Suppressor macrophage treated with lipopolysaccharide for 1 hour (primary cell): ENCODE measurements around the gene HAO2.
"Not testable (repeated sequence)": the region's sequence is repeated elsewhere in the genome, so short reads cannot be mapped to it uniquely, and the experiment has no call there.

ENCODE experiments used
- DNase-seq, 3 donors: peaks; one replicate each; pipeline ENCODE4 v3.0.0-alpha.2; 2020 to 2022

The HAO2 gene

DNA sequence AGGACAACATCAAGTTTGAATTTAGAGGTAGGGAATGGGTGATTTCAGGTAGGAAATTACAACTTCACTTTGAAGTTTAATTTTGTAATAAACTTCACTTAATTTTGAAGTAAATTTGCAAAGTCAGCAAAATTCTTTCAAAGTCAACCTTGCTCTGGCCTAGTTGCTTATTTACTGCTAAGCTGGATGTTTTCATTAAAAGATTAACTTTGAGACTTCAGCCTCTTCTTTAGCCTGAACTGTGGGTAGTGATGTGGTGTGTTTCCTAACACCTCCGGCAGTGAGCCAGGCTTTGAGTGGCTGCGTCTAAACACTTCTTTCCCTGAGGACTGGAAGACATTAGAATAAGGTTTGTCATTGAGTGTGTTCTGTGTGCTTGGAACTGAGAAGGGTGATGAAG, at the start of gene HAO2:
HAO2 (plus strand) TSS at position 232 of the 400 bp plus-strand sequence. CDS start 12,301 bp downstream, outside the sequence.
- DNase-seq = no peak

DNA sequence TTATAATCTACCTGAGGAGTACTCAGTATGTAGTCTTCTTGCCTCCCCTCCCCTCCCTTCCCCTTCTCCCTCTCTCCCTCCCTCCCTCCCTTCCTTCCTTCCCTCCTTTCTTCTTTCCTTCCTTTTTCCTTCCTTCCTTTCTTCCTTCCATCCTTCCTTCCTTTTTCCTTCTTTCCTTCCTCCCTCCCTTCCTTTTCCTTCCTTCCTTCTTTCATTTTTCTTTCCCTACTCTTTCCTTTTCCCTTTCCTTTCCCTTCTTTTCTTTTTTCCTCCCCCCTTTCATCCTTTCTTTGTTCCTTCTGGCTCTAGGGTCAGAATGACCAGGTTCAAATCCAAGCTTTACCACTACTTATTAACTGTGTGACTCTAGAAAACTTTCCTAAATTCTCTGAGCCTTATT, 48.5 kb upstream of the HAO2 start:
- no peak for DNase-seq

GRCh38 chr1:119321666-119322419, 46.7 kb upstream of the HAO2 start:
- no peak for DNase-seq

DNA sequence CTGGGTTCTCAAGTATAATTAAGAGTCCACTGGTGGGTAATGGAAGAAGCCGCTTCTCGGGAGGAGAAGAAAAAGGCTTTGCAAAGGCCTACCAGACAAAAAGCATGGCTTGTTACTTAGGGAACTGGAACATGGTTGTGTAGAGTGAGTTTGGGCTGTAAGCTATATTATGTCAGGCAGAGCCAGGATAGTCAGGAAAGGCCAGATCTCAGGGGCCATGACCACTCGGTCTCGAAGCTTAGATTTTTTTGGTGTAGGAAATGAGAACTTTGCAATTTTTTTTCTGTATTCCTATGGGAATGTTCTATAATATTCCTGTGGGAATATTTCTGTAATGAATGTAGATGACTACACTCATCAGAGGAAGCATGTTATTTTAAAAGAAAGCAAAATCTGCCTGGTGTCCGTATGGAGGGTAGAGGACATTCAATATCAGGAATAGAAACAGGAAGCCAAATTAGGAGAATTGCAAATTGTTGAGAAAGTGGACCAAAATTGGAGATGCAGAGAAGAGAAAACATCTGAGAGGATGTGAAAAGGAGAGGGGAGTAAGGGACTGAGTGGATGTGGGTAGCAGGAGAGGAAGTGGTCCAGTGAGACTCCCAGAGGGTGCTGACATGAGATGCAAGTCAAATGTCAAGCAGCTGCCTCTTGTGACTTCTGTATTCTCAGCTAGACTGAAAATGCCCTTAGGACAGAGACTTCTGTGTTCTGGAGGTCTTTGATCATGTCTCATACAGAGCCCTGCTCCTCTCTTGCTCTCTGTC, 45.2 kb upstream of the HAO2 start:
- DNase-seq = peak; percentile 17 to 30 (median 28)

DNA sequence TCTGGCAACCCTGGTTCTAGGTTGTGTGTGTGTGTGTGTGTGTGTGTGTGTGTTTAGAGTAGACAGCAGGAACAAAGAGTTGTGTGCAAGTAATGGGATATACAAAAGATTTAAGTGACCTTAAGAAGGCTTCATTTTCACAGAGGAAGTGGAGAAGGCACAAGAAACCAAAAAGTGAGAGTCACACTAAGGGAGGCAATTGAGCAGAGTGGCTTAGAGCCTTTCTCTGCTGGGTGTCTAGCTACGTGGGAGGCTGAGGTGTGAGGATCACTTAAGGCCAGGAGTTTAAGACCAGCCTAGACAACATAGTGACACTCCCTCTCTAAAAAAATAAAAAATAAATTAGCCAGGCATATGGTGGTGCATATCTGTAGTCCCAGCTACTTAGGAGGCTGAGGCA, 44.4 kb upstream of the HAO2 start:
- DNase-seq = no peak

- no peak for DNase-seq
These were observed 42.3 kb upstream of the HAO2 start for GRCh38 chr1:119326251-119326650.

GRCh38 chr1:119327094-119327449, 41.5 kb upstream of the HAO2 start:
- peak in 1 of 3 donors; percentile 13 for DNase-seq

GRCh38 chr1:119327450-119328155, 41.0 kb upstream of the HAO2 start:
- DNase-seq = peak in 2 of 3 donors; percentile 6 to 30

DNA sequence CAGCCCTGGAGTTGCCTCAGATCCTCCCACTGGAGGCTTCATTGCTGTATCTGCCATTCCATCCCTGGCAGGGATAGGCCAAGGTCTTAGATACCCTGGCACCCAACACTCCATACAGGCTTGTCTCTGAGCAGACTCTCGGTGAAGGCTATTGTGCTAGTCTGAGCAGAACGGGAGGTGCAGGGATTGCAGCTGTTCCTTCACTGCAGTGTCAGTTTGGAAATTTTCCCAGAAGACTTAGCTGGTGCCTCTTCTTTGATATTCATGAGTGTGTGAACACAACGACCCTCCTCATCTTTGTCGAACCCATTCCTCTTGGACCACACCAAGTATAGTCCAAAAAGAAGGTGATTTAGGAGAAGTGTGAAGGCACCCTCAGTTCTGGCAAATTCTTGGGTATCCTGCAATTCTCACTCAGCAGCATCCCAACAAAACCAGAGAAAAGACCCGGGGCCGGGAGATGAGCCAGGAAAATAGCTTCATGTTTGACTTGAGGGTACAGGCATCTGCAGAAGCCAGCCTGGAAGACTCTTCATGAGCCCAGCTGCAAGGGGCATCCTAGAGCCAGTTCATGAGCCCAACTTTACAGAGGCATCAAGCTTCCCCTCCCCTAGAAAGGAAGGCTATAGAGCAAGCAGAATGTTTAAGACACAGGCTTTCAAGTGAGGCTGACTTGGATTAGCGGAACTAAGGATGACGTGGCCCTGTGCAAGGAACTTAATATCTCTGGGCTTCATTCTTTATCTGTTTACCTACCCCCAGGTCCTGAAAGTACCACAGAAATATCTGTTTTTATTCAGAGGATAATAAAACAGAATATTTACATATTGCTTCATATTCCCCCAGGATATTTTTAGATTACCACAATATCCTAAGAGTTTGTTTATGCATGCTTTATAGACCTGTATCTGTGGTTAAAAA, 38.8 kb upstream of the HAO2 start:
- no peak for DNase-seq

DNA sequence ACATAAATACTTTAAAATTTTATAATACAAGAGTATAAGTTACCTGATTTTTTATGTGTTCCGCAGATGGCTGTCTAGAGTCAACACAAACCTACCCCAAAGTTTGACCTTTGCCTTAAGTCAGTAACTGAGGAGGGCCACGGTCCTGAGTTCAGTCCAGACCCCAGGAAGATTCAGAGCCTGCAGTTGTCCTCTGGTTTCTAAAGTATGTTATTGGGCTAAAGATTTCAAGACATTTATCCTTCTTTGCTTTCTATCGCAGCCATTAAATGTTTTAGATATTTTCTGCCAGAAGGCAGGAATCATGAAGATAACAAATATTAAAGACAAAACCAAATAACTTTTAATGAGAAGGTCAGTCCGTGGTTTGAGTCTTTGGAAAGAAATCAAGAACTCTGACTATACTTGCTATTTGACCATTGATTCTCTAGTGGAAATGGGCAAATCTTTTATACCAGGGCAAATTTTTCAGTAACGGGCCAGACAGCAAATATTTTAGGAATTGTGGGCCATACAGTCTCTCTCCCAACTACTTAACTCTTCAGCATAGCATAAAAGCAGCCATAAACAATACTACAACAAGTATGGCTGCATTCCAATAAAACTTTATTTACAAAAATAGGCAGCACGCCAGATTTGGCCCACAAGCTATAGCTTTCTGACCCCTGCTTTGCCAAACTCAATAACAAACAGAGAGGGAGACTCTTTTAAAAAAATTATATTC, 38.0 kb upstream of the HAO2 start:
- DNase-seq = no peak

- DNase-seq = no peak
These were observed 37.4 kb upstream of the HAO2 start for GRCh38 chr1:119331190-119331515.

DNA sequence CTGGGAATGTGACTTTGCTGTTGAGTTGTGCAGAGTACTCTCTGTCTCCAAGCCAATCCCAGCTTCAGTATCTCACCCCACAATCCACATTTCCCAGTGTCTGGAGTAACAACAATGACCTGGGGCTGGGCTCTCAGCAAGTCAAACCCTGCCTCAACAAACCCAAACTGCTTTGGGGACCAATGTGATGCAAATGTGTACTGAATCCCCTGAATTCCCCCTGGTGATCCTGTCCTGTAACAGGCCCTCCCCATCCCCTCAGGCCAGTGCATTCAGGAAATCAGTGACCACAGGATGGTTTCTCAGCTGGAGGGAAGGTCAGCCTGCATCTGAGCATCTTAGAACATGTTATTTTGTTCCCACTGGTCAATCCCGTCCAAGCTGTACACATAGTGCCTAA, 36.7 kb upstream of the HAO2 start:
- DNase-seq = no peak

DNA sequence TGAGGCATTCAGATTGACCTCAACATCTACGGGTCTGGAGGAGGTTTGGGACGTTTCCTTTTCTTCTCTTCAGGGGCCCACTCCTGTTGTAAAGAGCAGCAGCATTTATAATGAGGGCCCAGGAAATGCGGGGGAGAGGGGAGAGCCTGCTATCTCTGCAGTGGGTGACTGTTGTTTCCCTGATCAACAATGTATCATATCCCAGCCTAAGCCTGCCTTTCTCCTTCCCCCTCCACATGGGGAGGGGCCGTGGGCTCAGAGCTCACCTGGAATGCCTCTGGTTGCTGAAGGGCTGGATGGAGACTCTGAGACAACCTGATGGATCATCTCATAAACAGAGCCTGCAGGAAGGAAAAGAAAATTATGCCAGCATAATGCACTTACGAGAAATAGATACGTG, 36.0 kb upstream of the HAO2 start:
- no peak for DNase-seq

- no peak for DNase-seq
These were observed 35.3 kb upstream of the HAO2 start for GRCh38 chr1:119333163-119333896.

DNA sequence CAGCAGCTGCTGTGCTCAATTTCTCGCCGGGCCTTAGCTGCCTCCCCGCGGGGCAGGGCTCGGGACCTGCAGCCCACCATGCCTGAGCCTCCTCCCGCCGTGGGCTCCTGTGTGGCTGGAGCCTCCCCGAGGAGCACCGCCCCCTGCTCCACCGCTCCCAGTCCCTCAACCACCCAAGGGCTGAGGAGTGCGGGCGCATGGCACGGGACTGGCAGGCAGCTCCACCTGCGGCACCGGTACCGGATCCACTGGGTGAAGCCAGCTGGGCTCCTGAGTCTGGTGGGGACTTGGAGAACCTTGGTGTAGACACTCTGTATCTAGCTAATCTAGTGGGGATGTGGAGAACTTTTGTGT, 34.7 kb upstream of the HAO2 start:
- DNase-seq = not testable (repeated sequence)

- DNase-seq = no peak
These were observed 31.7 kb upstream of the HAO2 start for GRCh38 chr1:119336848-119337247.

DNA sequence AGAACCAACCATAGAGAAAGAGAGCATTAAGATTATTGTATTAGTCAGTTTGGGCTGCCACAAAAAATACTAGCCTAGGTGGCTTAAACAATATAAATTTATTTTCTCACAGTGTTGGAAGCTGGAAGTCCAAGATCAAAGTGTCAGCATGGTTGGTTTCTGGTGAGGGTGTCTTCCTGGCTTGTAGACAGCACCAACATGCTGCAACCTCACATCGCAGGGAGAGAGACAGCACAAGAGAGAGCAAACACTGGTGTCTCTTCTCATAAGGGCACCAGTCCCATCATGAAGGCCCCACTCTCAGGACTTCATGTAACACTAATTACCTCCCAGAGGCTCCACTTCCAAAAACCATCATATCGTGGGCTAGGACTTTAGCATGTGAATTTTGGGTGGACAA, 30.6 kb upstream of the HAO2 start:
- no peak for DNase-seq

DNA sequence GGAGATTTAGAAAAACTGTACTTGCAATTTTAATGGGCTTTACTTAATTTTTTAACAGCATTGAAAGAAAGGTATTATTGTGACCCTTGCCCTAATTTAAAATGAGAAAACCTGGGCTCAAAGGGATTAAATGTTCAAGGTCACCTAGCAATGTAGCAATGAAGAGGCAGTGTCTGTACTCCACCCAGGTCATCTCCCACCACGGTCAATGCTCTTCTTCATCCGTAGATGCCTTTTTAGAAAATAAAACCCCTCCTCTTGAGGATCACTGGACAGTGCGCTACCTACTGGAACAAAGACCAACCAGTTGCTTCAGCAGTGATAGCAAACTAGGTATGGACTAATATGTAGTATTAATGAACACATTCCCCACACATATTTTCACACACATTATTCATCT, 29.8 kb upstream of the HAO2 start:
- no peak for DNase-seq

DNA sequence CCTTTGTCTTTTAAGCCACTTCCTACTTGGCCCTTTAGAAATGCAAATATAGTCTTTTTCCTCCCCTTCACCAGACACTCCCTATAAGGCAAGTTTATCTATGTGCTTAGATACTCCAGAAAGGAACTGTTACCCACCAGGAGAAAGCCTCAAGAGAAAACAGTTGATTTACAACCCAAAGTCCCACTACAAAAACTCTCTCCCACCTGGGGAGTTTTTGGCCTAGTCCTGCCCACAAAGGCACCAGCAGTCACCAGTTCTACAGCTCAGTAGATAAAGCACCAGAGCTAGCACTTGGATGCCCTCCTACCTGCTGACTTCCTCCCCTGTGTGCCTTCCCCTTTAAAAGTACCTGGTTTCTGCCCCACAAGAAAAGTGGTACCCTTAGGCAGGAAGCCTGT, 27.7 kb upstream of the HAO2 start:
- no peak for DNase-seq

DNA sequence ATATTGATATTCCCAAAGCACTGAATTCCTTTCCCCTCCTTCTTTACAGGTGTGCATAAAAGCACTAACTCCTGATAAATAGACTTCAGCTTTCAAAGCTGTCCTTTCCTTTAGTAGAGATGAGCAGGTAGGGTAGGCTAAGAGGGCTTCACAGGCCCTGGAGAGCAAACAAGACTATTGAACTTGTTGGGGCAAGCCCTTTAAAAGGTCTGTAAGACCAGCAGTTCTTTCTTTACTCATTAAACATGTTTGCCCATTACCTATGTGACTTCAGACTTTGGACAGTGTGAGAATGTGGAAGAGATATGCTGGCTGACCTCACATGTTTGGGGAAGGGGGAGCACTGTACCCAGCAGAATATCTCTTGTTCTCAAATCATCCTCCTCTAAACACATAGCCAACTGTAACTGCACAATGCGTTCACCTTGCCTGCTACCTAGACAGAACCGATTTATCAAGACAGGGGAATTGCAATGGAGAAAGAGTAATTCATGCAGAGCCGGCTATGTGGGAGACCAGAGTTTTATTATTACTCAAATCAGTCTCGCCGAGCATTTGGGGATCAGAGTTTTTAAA, 27.1 kb upstream of the HAO2 start:
- no peak for DNase-seq

DNA sequence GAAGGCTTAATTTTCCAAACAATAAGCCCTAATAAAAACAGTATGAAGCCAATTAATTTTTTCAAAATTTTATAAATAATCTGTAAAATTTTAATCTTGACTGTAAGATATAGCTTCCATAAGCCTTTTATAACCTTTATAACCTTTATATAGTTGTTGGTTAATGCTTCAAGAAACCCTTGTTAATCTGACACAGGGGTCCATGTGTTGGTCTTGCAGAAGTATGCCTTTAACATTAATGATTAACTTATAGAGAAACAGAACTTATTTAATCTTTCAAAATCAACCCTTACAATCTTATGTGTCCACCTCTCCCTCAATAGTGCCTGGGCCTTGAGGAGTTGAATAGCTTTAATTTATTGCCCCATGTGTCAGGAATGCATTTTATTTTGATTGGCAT, 23.2 kb upstream of the HAO2 start:
- no peak for DNase-seq
